ENCODE data around the gene TMEM14A.

GRCh38 chr6:52667572-52667971 is 3.3 kb upstream of the TMEM14A start:
- TF ChIP-seq, protein P1, sequence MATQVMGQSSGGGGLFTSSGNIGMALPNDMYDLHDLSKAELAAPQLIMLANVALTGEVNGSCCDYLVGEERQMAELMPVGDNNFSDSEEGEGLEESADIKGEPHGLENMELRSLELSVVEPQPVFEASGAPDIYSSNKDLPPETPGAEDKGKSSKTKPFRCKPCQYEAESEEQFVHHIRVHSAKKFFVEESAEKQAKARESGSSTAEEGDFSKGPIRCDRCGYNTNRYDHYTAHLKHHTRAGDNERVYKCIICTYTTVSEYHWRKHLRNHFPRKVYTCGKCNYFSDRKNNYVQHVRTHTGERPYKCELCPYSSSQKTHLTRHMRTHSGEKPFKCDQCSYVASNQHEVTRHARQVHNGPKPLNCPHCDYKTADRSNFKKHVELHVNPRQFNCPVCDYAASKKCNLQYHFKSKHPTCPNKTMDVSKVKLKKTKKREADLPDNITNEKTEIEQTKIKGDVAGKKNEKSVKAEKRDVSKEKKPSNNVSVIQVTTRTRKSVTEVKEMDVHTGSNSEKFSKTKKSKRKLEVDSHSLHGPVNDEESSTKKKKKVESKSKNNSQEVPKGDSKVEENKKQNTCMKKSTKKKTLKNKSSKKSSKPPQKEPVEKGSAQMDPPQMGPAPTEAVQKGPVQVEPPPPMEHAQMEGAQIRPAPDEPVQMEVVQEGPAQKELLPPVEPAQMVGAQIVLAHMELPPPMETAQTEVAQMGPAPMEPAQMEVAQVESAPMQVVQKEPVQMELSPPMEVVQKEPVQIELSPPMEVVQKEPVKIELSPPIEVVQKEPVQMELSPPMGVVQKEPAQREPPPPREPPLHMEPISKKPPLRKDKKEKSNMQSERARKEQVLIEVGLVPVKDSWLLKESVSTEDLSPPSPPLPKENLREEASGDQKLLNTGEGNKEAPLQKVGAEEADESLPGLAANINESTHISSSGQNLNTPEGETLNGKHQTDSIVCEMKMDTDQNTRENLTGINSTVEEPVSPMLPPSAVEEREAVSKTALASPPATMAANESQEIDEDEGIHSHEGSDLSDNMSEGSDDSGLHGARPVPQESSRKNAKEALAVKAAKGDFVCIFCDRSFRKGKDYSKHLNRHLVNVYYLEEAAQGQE (IDR thresholded peaks at IDR 0.05; ENCODE audit: insufficient replicate concordance, low read depth), result no peak
- TF ChIP-seq CTCF (IDR thresholded peaks at IDR 0.05; ENCODE audit: insufficient read depth, low read length) (no peak), SPI1 (IDR thresholded peaks at IDR 0.05; ENCODE audit: borderline replicate concordance, low read depth) (no peak), POLR2AphosphoS5 (IDR thresholded peaks at IDR 0.05; ENCODE audit: low read depth) (no peak)

All from HL-60 (cell line).